Right ventricle myocardium inferior (tissue), 1 donor: ENCODE measurements around the gene JUP. TPM values are rescaled to one million over a fixed set of nuclear protein-coding genes. Genes with fewer than 3 reads are reported as not detected.

Source experiments
- ATAC-seq: fragments of 200-7000 bp; cut with Tn5 transposase; one replicate; pipeline ENCODE4 v1.9.1; 2020; ENCODE audit warnings: mild to moderate bottlenecking, moderate library complexity
- DNase-seq: peaks from one replicate; pipeline ENCODE4 v3.0.0; 2021; ENCODE audit errors: missing footprints
- intact Hi-C: fragments of 100-400 bp; cut with DNase I; formaldehyde crosslinking; loops from one replicate; pipeline ENCODE4 v1.11.0; 2022
- total RNA-seq: library from RNA; stranded (reverse); fragmentation: NEBNext Ultra II Directional; extraction: Animal tissue kit (Norgen Biotek cat#: 25700); gene quantifications from one replicate; pipeline ENCODE4 v1.2.1, GENCODE V29; 2021
- donor health status: DM: no; HTN: yes; CAD: no; lungs with severe emphysema.

Gene JUP
- total RNA-seq, 1 donor from 2014 or later = 192 TPM

DNA sequence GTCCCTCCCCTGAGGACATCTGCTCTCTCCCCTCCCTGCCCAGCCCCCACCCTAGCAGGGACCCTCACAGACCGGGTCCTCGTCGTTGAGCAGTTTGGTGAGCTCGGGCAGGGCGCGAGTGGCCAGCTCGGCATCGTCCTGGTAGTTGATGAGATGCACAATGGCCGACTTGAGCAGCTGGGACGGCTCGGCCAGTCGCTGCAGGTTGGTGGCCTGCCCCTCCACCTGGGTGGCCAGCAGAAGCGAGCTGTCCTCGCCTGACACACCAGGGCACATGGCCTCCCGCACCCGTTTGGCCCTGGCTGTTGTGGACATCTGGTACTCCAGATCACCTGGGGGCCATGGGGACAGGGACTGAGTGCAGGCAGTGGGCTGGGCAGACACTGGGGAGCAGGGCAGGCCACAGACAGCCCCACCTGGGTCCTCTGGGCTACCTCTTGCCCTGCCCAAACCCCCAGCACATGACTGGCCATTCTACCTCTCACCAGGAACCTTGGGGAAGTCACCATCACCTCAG lies 17.1 kb downstream of the JUP start:
- ATAC-seq (no peak), DNase-seq (no peak)
- intact Hi-C loops = no loop called here

DNA sequence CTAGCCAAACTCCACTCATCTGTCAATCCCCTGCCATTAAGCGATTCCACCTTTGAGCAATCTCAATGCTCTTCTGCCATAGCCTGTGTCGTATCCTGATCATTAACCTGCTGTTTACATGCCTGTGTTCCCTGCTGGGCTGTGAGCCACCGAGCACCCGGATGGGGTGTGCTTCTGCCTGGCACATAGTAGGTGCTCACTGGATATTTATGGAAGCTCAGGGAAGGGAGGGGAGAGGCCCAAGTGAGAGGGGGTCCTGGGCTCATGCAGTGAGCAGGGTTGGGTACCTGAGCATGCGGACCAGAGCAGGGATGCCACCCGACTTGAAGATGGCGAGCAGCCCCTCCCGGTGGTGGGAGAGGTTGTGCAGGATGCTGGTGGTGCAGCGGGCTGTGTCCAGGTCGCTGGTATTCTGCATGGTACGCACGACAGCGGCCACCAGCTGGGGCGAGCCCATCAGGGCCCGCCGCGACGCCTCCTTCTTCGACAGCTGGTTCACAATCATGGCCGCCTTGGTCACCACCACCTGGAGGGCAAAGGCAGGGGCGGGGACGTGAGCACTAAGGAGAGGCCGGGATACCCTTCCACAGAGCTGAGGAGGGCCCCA lies 17.7 kb downstream of the JUP start:
- ATAC-seq = no peak
- intact Hi-C loops = no loop called here
- DNase-seq = no peak

DNA sequence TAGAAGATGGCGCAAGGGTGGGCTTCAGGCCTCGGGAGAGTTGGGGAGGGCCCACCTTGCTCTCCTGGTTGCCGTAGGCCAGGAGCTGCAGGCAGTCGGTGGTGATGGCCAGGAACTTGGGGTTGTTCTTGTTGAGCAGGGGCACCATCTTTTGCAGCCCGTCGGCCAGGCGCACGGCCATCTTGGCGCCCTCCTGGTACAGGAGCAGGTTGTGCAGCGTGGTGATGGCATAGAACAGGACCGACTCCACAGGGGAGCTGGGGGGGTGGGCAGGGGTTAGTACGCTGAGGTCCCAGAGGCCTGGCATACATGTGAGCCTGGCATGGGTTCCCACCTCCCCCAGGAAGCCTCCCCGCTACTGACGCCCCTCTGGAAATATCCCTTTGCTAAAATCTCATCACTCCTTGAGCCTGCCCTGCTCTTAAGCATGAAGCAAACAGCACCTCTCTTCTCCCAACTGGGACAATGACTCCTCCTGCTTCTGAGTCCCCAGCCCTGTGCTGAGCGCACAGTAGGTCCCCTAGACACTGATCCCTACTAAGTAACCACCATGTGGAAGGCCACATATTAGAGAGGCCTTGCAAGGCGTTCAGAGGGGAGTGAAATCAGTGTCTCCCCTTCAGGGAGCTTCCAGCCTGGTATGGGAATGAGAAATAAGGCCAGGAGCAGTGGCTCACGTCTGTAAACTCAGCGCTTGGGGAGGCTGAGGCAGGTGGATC lies 19.0 kb downstream of the JUP start:
- no peak for DNase-seq
- intact Hi-C loops = no loop called here
- ATAC-seq = no peak

DNA sequence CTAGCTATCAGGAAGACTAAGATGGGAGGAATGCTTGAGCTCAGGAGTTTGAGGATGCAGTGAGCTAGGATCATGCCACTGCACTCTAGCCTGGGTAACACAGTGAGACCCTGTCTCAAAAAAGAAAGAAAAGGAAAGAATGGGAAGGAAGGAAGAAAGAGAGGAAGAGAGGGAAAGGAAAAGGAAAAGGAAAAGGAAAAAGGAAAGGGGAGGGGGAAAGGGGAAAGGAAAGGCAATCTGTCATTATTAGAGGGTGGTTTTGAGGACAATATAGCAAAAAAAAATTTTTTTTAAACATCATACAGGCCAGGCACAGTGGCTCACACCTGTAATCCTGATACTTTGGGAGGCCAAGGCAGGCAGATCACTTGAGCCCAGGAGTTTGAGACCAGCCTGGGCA lies 20.4 kb downstream of the JUP start:
- DNase-seq (no peak), ATAC-seq (no peak)
- intact Hi-C loops = no loop called here

DNA sequence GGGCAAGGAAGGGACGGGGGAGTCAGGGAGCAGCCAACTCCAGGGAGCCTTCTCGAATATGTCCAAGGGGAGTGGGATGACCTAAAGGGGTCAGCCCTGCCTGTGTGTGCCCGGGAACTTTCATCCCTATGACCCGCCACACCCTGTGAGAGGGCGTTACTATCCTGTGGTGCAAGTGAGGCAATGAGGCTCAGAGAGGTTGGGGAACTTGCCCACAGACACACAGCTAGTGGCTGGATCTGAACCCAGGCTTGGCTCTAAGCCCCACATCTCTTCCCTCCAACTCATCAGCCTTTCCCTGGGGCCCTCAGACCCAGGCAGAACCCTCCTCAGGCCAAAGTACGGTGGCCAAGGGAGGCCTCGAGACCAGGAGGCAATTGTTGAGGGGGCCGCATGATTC lies 23.2 kb downstream of the JUP start:
- DNase-seq = no peak
- ATAC-seq = no peak

DNA sequence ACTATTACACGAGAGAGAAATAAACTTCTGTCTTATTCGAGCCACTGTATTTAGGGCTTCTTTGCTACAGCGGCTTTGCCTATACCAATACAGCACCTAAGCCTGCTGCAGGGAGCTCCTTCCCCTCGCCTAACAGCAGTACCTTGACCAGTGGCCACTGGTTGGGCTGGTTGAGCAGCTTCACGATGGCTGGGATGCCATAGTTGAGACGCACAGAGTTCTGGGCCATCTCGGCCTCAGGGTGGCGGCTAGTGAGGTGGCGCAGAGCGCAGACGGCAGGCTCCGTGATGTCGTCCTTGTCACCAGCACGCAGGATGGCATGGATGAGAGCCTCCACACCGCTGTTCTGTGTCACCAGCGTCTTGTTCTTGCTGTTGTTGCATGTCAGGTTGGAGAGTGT lies 23.7 kb downstream of the JUP start:
- DNase-seq = no peak
- ATAC-seq = no peak
- intact Hi-C loops = no loop called here

More for the DNA sequence above, 23.2 kb downstream of the JUP start:
- intact Hi-C loops = no loop called here

DNA sequence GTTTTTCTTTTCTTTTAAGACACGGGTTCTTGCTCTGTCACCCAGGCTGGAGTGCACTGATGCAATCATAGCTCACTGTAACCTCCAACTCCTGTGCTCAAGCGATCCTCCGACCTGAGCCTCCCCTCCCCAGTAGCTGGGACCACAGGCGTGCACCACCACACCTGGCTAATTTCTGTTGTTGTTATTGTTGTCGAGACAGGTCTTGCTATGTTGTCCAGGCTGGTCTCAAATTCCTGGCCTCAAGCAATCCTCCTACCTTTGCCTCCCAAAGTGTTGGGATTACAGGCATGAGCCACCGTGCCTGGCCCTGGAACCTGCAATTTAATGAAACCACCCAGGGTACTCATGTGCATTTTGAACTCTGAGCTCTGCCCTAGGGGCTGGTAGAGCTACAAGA lies 24.1 kb downstream of the JUP start:
- no peak for ATAC-seq
- no peak for DNase-seq
- intact Hi-C loops = no loop called here

DNA sequence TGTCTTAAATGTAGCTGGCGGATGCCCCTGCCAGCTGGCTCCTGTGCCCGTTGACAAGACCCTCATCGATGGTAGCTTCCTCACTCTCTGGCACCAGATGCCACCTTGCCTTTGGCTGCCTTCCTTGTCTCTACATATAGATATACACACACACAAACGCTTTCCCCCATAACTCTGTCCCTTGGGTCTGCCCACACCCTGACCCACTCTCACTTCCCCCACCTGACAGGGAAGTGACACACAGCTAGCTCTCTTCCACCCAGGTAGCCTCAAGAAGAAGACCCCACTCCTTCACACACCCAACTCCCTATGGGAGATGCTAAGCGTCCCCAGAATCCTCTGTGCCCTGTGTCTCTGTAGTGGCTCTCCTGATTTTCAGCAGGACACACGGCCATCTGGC lies 25.6 kb downstream of the JUP start:
- ATAC-seq = no peak
- DNase-seq = no peak
- intact Hi-C loops = no loop called here

DNA sequence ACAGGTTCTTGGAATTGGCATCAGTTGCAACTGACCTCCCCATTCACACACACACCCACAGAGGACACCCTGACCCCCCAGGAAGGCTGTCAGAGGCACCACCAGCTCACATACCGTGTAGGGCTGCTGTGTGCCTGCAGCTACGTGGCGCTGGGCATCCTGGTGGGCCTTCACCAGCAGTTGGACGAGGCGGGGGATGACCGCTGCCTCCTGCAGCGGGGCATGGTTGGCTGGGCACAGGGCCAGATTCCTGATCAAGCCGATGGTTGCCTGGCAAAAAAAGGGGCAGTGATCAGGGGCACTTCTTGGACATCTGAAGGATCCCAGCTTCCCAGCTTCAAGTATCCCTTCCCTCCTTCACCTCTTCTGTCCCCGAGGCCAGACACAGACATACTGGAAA lies 27.9 kb downstream of the JUP start:
- intact Hi-C loops = no loop called here
- DNase-seq (no peak), ATAC-seq (no peak)

DNA sequence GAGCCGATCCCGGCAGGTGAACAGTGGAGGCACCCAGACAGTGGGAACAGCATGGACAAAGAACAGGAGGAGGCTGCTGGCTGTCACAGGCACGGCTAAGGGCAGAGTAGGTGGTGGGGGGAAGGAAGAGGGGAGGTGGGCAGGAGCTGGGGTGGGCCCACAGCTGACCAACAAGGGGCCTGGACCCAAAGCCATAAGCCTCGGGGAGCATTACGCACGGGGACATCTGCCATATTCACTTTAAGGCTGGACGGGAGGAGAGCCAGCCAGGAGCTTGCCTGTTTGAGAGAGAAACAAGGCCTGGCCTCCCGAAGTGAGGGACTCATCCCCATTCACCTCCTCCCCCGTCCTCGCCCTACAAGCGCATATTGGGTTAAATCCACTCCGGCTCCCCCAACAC lies 32.4 kb downstream of the JUP start:
- DNase-seq (no peak), ATAC-seq (peak; percentile 2)
- intact Hi-C loops = no loop called here

DNA sequence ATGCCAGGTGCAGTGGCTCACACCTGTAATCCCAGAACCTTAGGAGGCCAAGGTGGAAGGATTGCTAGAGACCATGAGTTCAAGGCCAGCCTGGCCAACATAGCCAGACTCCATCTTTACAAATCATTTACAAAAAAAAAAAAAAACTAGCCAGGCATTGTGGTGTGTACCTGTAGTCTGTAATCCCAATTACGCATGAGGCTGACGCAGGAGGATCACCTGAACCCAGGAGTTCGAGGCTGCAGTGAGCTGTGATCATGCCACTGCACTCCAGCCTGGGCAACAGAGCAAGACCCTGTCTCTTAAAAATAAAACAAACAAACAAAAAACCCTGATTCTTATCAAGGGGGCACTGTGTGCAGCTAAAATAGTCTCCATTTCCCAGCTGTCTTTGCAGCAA lies 35.2 kb downstream of the JUP start:
- intact Hi-C loops = no loop called here
- no peak for DNase-seq
- ATAC-seq = no peak

DNA sequence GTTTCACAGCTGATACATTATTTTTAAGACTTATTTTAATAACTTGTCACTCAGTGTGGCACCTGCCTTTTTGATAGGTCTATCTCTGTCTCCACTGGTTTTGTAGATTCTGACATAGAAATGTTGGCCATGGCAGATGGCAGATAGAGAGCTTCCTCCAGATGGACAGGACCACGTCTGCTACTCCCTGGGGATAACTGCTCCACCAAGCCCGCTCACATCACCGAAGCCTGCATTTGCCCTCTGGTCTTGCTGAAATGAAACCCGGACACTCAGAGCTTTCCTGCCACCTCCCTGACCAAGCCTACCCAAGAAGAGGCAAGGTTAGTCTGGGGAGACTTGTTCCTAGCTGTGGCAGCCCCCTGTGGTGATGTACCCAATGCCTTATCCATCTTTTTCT lies 35.6 kb downstream of the JUP start:
- intact Hi-C loops = no loop called here
- ATAC-seq (no peak), DNase-seq (no peak)

DNA sequence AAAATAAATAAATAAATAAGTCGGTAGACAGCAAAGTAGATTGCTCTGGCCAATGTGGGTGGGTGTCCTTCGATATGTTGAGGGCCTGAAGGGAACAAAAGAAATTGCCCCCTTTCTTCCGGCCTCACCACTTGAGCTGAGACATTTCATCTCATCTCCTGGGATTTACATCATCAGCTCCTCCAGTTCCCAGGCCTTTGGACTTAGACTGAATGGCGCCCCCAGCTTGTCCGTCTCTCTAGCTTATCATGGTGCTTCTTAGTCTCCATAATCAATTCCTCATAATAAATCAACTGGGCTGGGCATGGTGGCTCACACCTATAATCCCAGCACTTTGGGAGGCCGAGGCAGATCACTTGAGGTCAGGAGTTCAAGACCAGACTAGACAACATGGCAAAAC lies 38.2 kb downstream of the JUP start:
- no peak for ATAC-seq
- DNase-seq = no peak
- intact Hi-C loops = no loop called here

DNA sequence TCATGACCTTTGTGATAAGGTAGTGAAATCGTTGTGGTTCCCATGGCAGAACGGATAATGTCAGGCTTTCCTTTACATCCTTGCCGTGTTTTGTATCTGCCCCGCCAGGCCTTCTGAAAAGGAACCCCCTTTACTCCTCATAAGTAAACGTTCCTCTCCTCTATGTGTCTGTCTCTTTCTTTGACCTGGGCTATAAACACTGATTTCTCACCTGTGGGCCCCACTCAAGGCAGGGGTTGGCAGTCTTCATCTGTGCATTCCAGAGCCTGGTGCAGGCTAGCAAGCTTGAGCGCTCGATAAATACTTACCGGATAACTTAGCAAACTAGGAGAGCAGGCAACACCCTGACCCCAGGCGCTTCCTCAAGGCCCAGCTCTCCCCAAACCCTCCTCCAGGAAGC lies 44.8 kb downstream of the JUP start:
- no peak for DNase-seq
- ATAC-seq = no peak
- intact Hi-C loops = no loop called here

DNA sequence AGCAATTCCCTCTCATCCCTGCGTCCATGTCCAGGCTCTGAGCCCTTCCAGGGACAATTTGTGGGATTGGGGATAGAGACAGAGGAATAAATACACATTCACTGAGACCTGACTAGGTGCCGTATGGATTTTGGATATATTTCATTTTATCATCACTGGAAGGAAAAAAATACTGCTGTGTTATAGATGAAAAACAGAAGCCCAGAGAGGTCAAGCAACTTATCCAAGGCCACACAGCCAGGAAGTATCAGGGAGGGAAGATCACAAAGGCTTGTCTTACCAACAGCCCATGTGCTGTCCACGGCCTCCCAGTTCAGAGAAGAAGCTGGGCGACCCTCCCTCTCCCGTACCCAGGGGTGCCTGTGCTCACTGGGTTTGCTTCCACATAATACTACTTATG lies 46.0 kb downstream of the JUP start:
- ATAC-seq (no peak), DNase-seq (no peak)
- intact Hi-C loops = no loop called here

DNA sequence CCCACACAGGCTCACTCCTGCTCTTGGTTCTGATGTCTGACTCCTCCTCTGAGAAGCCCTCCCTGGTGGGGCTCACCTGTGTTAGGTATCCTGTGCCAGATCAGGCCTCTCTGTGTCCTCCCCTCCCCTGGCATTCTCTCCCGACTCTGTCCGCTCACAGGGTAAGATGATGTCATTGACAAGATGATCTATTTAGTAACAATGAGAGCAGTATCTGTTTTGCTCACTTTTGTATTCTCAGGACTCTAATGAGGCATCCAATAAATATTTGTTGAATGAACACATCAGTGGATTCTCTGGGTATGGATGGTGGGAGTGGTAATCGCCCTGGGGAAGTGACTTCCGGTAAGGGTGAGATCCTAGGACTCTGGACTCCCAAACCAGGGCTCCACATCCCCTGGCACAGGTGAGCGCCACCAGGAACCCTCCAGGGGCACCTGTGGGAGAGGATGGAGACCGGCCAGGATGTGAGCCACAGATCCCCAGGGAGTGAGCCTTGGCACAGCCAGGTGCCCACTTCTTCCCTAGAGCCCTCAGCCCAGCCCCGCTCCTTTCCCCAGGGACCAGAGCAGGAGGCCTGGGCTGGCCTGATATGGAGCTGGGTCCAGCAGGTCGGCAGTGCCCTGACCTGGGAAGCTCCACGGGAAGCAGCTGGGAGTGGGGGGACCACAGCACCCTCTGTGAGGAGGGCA lies 46.7 kb downstream of the JUP start:
- ATAC-seq (no peak), DNase-seq (no peak)
- intact Hi-C loops = loop anchor here (5.0 kb wide), 2 partner anchors 32 to 147 kb away; no protein-coding TSS in a partner anchor

DNA sequence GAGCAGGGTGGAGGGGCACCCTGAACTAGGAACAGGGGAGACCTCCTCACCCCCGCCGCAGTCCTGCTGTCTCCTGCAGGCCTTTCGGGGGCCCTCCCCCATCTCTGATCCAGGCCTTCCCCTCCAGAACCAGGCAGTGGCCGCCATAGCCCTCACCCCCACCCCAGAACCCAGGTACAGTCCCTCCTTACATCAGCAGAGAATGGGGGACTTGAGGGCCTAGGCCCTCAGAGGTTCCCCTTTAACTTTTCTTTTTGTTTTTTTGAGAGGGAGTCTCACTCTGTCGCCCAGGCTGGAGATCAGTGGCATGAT lies 47.8 kb downstream of the JUP start:
- intact Hi-C loops = loop anchor here (1.0 to 5.0 kb wide), 3 partner anchors 34 to 149 kb away; no protein-coding TSS in a partner anchor
- no peak for DNase-seq
- ATAC-seq = no peak

DNA sequence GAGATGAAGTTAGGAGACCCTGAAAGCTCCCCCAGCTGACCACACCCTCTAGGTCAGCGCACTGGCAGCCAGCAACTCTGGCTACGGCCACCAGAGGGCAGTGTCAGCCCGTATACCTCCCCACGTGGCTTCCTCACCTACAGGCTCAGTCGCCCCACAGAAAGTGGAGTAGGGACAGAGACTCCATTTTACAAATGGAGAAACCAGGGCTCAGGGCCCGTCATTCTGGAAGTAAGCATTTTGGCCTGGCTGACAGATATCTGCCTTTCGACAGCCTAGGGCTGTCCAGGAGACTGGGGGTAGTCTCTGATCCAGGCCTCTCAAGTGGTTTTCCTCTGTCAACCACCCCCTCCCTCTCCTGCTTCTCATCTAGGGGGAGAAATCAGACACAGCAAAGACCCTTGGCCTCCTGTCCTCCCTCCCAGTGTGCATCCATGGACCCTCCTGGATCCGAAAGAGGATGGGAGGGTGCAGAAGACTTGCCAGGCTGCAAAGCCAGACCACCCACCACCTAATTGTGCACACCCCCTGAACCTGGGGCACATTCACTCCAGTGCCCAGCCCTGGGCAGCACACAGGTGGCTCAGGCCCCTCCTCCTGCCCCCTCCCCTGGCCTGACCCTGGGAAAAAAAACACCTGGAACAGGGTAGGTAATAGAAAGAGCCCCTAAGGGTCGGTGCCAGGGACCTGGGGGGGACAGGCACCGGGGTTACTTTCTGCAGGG lies 48.3 kb downstream of the JUP start:
- ATAC-seq (peak; percentile 90), DNase-seq (peak; percentile 91)
- intact Hi-C loops = loop anchor here (1.0 to 5.0 kb wide), 3 partner anchors 34 to 149 kb away; no protein-coding TSS in a partner anchor

DNA sequence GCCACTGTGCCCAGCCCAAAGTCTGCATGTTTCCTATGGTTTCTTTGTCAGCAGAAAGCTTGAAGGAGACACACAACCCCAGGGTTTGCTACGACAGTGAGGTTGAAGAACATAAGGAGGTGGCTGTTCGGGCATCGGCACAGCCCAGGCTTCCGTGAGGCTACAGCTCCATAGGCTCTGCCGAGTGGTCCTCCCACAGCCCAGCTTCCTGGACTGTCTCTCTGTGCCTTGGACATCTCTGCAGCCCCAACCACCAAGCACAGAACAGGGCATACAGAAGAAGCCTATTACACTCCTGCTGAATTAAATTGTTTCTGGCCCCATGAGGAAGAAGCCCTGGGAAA lies 48.9 kb downstream of the JUP start:
- no peak for DNase-seq
- intact Hi-C loops = loop anchor here (1.0 to 5.0 kb wide), 3 partner anchors 35 to 150 kb away; no protein-coding TSS in a partner anchor
- ATAC-seq = no peak
